Left hindlimb (tissue), 1 donor: ENCODE results near the gene DNTTIP2.
A peak's percentile ranks its signal among the peaks of the same experiment; 100 is the strongest.
"Not testable (repeated sequence)": the region's sequence is repeated elsewhere in the genome, so short reads cannot be mapped to it uniquely, and the experiment has no call there.

Source experiments
- DNase-seq: peaks from one replicate; pipeline ENCODE4 v3.0.0-alpha.2; 2018

The DNTTIP2 gene, protein sequence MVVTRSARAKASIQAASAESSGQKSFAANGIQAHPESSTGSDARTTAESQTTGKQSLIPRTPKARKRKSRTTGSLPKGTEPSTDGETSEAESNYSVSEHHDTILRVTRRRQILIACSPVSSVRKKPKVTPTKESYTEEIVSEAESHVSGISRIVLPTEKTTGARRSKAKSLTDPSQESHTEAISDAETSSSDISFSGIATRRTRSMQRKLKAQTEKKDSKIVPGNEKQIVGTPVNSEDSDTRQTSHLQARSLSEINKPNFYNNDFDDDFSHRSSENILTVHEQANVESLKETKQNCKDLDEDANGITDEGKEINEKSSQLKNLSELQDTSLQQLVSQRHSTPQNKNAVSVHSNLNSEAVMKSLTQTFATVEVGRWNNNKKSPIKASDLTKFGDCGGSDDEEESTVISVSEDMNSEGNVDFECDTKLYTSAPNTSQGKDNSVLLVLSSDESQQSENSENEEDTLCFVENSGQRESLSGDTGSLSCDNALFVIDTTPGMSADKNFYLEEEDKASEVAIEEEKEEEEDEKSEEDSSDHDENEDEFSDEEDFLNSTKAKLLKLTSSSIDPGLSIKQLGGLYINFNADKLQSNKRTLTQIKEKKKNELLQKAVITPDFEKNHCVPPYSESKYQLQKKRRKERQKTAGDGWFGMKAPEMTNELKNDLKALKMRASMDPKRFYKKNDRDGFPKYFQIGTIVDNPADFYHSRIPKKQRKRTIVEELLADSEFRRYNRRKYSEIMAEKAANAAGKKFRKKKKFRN

DNA sequence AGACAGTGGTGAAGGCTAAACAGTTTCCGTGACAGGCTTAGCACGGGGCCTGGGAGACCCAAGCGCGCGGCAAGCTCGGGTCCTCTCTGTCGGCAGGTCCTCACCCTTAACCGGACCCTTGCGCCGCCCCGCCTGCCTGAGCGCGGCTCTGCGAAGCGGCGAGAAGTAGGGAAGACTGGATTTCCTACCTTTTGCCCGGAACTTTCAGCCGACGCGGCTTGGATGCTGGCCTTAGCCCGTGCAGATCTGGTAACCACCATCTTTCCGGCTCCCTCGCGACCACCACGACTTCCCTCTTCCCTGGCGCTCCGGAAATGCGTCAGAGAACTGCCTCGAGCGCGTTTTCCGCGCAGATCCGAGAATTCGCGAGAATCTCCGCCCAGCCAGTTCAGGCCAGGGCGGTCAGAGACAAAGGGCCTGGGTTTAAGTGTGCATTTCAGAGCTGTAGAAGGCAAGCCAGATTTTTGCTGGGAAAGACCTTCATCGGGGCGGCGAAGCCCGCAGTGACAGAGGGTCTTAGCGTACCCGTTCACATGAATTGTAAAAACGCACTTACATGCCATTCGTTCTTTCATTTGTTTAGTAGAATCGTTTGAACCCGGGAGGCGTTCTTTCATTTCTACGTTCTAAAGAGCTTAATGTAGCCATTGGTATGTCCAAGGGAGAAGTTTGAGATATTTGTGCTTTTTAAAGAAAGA lies at the start of gene DNTTIP2:
Gene DNTTIP2 (minus strand): TSS at position 318 of the 698 bp plus-strand sequence. CDS start 58 bp downstream, at position 260.
- DNase-seq = peak; percentile 96

DNA sequence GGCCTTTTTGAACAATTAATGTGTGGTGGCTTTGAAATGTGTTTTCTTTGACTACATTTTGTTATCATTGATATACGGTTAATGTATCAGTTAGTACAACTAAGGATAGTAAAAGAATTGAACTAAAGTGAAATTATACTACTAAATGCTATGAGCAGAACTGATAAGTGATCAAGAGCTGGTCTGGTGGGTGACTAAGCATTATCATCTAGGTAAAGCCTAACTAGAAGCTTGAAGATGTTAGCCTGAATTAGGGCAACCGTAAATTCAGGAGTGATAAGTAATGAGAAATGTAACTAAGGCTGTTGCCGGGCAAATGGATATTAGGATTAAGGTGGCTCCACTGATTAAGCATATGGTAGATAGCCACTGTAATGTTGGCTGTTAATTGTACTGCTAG lies 46.2 kb upstream of the DNTTIP2 start:
- no peak for DNase-seq

DNA sequence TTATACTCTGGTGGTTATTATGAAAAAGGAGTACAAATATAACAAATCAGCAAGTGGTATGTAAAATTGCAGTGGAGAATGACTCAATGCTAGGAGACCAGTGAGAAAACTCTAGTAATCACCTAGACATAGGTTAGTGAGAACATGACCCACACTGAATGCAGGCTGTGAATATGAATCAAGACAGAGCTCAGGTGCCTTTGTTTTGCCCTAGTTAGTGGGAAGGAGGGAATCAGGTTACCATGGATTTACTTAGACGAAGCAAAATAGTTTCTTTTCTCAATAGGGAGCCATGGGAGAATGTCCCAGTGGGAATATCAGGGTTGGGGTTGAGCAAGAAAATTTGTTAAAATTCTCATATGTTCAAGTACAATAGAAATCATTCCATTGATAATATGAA lies 40.8 kb upstream of the DNTTIP2 start:
- DNase-seq = no peak

DNA sequence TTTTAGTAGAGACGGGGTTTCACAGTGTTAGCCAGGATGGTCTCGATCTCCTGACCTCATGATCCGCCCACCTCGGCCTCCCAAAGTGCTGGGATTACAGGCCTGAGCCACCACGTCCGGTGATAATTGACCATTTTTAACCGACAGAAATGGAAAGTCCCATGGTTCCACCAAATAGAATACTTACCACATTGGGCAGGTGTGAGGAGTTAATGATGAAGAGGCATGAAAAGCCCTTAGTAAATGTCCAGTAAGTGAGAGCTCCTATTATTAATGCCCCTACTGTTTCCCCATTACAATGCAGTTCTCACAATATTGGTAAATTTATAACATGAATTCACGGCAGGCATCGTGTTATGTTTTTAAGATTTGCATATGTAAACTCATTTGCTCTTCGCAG lies 38.3 kb upstream of the DNTTIP2 start:
- no peak for DNase-seq

DNA sequence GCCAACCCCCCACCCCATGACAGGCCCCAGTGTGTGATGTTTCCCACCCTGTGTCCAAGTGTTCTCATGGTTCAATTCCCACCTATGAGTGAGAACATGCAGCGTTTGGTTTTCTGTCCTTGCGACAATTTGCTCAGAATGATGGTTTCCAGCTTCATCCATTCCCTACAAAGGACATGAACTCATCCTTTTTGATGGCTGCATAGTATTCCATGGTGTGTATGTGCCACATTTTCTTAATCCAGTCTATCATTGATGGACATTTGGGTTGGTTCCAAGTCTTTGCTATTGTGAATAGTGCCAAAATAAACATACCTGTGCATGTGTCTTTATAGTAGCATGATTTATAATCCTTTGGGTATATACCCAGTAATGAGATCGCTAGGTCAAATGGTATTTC lies 31.9 kb upstream of the DNTTIP2 start:
- not testable (repeated sequence) for DNase-seq

GRCh38 chr1:93910305-93910704 lies 31.3 kb upstream of the DNTTIP2 start:
- no peak for DNase-seq

- DNase-seq = peak; percentile 90
These were observed 30.4 kb upstream of the DNTTIP2 start, which contains the start of gene GCLM for GRCh38 chr1:93909146-93910050. GCLM (minus strand) TSS chr1:93909430; CDS start chr1:93909163, 267 bp downstream.

DNA sequence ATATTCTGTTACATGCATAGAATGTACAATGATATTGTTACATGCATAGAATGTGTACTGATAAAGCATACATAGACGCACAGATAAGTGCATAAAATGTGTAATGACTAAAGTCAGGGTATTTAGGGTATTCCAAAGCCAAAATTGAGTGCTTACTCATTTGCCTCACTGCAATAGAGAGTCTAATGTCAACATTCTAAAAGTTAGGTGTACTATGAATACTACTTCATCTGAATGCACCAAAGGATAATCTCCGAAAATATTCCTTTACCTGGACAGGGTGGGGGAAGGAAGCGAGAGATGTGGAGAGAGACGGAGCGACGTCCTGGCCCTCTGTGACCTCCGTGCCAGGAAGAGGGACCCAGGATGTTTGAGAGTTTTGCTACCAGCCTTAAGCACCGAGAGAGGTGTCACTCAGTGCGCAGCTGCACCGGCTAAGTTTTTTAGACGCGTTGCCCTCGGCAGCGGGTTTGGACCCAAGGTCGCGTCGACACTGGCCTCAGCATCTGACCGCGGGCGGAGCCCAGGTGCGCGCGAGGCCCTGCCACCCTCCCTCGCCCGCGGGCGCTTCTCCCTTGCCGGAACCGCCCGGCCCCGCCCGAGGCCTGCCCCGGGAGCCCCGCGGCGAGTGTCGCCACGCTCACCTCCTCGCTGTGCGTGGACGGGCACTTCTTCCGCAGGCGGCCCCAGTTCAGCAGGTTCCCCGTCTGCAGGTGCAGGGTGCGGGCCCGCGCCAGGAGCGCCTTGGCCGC lies 29.6 kb upstream of the DNTTIP2 start:
- DNase-seq = peak; percentile 21

- DNase-seq = no peak
These were observed 28.7 kb upstream of the DNTTIP2 start for GRCh38 chr1:93907718-93908117.

- DNase-seq = no peak
These were observed 27.5 kb upstream of the DNTTIP2 start for GRCh38 chr1:93906480-93906879.

- DNase-seq = no peak
These were observed 26.7 kb upstream of the DNTTIP2 start for GRCh38 chr1:93905734-93906133.

- no peak for DNase-seq
These were observed 26.0 kb upstream of the DNTTIP2 start for GRCh38 chr1:93905051-93905450.

DNA sequence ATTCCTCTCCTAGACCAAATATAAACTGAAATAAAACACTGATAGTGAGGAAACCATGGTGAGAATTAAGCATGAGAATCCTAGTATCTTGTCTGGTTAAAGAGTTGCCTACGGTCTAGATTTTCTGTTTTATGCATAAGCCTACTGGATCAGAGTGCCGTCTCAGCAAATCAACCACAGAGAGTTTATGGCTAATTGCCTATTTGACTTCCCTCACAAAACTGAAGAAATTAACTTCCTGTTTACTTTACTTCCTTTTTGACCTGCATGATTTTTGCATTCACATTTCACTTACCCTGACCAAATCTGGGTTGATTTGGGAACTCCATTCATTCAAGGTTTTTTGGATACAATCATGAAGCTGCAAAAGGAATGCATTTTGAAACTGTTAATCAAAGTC lies 25.2 kb upstream of the DNTTIP2 start:
- no peak for DNase-seq

GRCh38 chr1:93900723-93901504 lies 21.9 kb upstream of the DNTTIP2 start:
- DNase-seq = no peak

GRCh38 chr1:93899543-93900207 lies 20.7 kb upstream of the DNTTIP2 start:
- DNase-seq = no peak

DNA sequence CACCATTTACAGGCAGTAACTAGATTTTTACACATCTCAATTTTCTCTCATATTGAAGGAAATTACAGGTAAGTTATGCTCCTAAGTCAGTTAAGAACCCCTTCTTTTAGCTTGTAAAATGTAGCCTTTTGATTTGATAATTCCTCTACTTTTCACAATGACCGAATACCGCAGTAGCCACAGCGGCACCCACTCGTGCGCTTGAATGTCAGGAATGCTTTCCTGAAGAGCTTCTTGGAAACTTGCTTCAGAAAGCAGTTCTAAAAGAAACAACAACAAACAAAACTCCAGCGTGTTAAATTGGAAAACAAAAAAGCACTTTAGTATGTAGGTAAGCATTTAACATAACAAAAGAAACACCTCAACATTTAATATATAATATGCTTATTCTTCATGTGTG lies 9.9 kb upstream of the DNTTIP2 start:
- DNase-seq = no peak

DNA sequence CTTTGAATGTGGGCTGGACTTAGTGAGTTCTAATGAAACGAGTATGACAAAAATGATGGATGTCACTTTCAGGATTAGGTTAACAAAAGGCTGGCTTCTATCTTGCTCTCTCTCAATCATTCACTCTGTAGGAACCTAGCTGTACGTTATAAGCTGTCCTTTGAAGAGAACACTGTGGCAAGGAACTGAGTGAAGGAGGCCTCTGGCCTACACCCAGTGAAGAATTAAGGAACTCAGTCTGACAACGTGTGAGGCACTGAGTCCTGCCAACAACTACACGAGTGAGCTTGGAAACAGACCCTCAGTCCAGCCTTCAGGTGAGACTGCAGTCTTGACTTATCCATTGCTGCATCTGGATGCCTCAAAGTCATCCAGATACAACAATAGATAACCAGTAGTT lies 3.3 kb upstream of the DNTTIP2 start:
- no peak for DNase-seq

GRCh38 chr1:93880731-93881130 lies 1.7 kb upstream of the DNTTIP2 start:
- no peak for DNase-seq

DNA sequence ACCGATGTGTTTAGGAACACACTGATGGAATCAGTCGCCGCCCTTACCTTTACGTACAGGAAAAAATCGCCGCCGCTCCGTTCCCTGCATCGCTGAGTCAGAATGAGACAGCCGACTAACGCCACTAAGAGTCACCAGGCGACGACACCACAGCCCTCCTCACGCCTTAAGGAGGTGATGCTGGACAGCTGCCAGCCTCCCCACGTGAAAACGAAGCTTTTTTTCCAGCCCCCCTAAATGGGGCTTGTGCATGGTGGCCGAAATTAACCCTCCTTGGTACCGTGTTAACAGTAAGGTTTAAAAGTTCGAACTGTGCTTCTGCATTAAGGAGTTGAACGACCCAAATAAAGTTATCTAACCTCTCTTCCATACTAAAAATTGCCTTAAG lies 511 bp downstream of the DNTTIP2 start:
- no peak for DNase-seq

DNA sequence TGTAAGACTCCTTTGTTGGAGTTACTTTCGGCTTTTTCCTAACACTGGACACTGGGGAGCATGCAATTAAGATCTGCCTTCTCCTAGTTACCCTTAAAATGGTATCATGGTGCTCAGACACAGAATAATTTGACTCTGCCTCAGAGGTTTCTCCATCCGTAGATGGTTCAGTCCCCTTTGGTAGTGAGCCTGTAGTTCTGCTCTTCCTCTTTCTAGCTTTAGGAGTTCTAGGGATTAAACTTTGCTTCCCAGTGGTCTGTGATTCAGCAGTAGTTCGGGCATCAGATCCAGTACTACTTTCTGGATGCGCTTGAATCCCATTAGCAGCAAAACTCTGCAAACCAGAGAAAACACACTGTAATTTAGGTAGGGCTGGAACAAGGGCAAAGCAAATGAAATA lies 1.5 kb downstream of the DNTTIP2 start:
- DNase-seq = no peak
